ENCODE data around the gene EHD3.

The EHD3 gene

GRCh38 chr2:31237348-31238017, 3.5 kb downstream of the EHD3 start:
- DNase-seq: no peak

GRCh38 chr2:31238126-31238905, 4.4 kb downstream of the EHD3 start:
- no peak for DNase-seq

- no peak for DNase-seq
Measured at GRCh38 chr2:31238906-31239592, 5.1 kb downstream of the EHD3 start.

GRCh38 chr2:31239593-31240177, 5.7 kb downstream of the EHD3 start:
- DNase-seq: no peak

- DNase-seq: no peak
Measured at GRCh38 chr2:31240381-31241365, 6.7 kb downstream of the EHD3 start.

- no peak for DNase-seq
Measured at GRCh38 chr2:31241625-31242270, 7.8 kb downstream of the EHD3 start.

GRCh38 chr2:31243053-31243452, 9.1 kb downstream of the EHD3 start:
- no peak for DNase-seq

GRCh38 chr2:31244101-31244500, 10.1 kb downstream of the EHD3 start:
- DNase-seq: no peak

- no peak for DNase-seq
Measured at GRCh38 chr2:31246184-31246852, 12.4 kb downstream of the EHD3 start.

GRCh38 chr2:31247711-31248110, 13.8 kb downstream of the EHD3 start:
- DNase-seq: no peak

GRCh38 chr2:31248139-31248538, 14.2 kb downstream of the EHD3 start:
- DNase-seq: no peak

- DNase-seq: no peak
Measured at GRCh38 chr2:31249009-31249690, 15.2 kb downstream of the EHD3 start.

GRCh38 chr2:31251018-31251417, 17.1 kb downstream of the EHD3 start:
- DNase-seq: no peak

GRCh38 chr2:31251851-31252250, 17.9 kb downstream of the EHD3 start:
- DNase-seq: no peak

GRCh38 chr2:31253356-31254131, 19.6 kb downstream of the EHD3 start:
- no peak for DNase-seq

- DNase-seq: no peak
Measured at GRCh38 chr2:31254237-31255203, 20.6 kb downstream of the EHD3 start.

- no peak for DNase-seq
Measured at GRCh38 chr2:31255911-31256571, 22.1 kb downstream of the EHD3 start.
